ENCODE data around the gene LTBP2.

The LTBP2 gene

DNA sequence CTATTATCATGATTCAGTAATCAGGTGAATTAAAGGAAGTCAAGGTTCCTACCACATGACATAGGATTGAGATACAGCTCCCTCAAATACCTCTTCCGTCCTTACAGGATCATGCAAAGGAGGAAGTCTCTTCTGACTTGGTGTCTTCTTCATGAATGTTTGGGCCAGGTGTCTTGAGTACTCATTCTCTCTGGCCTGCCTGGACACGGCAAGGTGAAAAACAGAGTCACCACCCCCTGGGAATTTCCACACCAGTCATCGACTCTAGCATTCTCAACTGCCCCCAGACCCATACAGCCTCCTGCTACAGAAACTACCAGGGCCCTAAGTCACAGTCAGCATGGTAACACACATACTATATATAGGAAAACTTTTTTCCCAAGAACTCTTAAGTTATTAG lies 44.9 kb upstream of the LTBP2 start:
- H3K27ac ChIP-seq (replicated peaks) = no peak overlapping the region

DNA sequence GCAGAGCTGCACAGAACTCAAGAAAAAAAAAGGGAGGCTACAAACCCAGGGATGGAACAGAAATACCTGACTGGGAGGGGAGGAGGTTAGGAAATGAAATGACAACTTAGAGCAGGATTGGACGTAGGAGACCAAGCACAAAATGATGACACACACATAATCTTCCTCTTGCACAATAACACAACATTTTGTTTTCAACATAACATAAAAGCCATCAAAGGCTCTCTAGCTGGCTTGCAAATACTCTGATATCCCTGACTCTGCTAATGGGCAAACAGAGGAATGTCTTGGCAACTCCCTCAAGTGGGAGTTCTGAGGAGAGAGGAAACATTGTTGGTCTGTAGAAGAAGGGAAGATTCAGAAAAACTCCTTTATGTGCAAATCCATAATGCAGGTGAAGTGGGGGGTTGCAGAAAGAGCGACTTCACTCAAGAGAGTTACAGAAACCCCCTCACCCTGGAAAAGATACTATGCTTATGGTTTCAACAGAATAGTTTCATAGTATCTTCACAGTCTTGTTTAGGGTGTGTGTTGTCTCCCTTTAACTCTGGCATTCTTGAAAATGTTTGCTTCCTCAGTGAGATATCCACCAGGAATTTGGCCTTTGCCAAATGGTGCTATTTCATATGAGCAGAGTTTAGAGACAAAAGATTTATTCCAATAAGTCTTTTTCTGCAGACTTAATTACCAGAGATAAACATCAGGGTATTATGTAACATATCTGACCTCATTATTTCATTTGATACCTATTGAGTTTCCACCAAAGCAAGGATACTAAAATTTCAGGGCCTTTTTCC lies 43.8 kb upstream of the LTBP2 start:
- no peak for DNase-seq (ENCODE audit: low read depth in 1 of 2, low spot score in 1 of 2)
- no peak overlapping the region for H3K27ac ChIP-seq (replicated peaks)

More for the DNA sequence above, 44.9 kb upstream of the LTBP2 start:
- H3K27me3 ChIP-seq (ENCODE audit: insufficient read depth, poor library complexity, severe bottlenecking) = no peaks in the 10 kb centered on the region
- H3K4me3 ChIP-seq (replicated peaks; ENCODE audit: insufficient read depth, low read length) = no peak overlapping the region
- DNase-seq (ENCODE audit: low read depth in 1 of 2, low spot score in 1 of 2) = no peak
- no peak for TF ChIP-seq GABPA (IDR thresholded peaks at IDR 0.05; ENCODE audit: low read depth)
- TF ChIP-seq POLR2AphosphoS5 (IDR thresholded peaks at IDR 0.05; ENCODE audit: low read depth) = no peak
- TF ChIP-seq, protein P1, sequence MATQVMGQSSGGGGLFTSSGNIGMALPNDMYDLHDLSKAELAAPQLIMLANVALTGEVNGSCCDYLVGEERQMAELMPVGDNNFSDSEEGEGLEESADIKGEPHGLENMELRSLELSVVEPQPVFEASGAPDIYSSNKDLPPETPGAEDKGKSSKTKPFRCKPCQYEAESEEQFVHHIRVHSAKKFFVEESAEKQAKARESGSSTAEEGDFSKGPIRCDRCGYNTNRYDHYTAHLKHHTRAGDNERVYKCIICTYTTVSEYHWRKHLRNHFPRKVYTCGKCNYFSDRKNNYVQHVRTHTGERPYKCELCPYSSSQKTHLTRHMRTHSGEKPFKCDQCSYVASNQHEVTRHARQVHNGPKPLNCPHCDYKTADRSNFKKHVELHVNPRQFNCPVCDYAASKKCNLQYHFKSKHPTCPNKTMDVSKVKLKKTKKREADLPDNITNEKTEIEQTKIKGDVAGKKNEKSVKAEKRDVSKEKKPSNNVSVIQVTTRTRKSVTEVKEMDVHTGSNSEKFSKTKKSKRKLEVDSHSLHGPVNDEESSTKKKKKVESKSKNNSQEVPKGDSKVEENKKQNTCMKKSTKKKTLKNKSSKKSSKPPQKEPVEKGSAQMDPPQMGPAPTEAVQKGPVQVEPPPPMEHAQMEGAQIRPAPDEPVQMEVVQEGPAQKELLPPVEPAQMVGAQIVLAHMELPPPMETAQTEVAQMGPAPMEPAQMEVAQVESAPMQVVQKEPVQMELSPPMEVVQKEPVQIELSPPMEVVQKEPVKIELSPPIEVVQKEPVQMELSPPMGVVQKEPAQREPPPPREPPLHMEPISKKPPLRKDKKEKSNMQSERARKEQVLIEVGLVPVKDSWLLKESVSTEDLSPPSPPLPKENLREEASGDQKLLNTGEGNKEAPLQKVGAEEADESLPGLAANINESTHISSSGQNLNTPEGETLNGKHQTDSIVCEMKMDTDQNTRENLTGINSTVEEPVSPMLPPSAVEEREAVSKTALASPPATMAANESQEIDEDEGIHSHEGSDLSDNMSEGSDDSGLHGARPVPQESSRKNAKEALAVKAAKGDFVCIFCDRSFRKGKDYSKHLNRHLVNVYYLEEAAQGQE (IDR thresholded peaks at IDR 0.05; ENCODE audit: insufficient replicate concordance, low read depth) = no peak
- TF ChIP-seq, protein P2, sequence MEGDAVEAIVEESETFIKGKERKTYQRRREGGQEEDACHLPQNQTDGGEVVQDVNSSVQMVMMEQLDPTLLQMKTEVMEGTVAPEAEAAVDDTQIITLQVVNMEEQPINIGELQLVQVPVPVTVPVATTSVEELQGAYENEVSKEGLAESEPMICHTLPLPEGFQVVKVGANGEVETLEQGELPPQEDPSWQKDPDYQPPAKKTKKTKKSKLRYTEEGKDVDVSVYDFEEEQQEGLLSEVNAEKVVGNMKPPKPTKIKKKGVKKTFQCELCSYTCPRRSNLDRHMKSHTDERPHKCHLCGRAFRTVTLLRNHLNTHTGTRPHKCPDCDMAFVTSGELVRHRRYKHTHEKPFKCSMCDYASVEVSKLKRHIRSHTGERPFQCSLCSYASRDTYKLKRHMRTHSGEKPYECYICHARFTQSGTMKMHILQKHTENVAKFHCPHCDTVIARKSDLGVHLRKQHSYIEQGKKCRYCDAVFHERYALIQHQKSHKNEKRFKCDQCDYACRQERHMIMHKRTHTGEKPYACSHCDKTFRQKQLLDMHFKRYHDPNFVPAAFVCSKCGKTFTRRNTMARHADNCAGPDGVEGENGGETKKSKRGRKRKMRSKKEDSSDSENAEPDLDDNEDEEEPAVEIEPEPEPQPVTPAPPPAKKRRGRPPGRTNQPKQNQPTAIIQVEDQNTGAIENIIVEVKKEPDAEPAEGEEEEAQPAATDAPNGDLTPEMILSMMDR (IDR thresholded peaks at IDR 0.05; ENCODE audit: insufficient read depth, low read length) = no peak
- TF ChIP-seq SPI1 (IDR thresholded peaks at IDR 0.05; ENCODE audit: borderline replicate concordance, low read depth) = no peak

DNA sequence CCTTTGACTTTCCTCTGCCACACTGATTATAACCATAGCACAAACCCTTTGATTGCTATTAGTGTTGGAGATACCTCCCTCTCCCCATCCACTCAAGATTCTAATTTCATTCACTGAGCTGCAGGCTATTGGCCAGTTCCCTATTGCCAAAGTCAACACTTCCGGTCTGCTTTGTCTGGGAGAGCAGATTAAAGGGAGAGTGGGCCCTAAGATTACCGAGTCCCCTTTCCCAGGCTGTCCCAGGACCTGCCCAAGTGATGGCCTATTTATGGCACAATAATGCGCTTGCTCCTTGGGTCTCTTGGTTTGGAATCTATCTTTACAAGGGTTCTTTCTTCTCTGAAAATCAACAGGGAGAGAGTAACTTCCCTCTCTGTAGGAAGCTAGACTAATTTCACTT lies 42.9 kb upstream of the LTBP2 start:
- TF ChIP-seq, protein P2 (IDR thresholded peaks at IDR 0.05; ENCODE audit: insufficient read depth, low read length) = no peak
- TF ChIP-seq SPI1 (IDR thresholded peaks at IDR 0.05; ENCODE audit: borderline replicate concordance, low read depth) (no peak), GABPA (IDR thresholded peaks at IDR 0.05; ENCODE audit: low read depth) (no peak), POLR2AphosphoS5 (IDR thresholded peaks at IDR 0.05; ENCODE audit: low read depth) (no peak)
- TF ChIP-seq, protein P1 (IDR thresholded peaks at IDR 0.05; ENCODE audit: insufficient replicate concordance, low read depth) = no peak
- H3K27me3 ChIP-seq (ENCODE audit: insufficient read depth, poor library complexity, severe bottlenecking) = no peaks in the 10 kb centered on the region

More for the DNA sequence above, 43.8 kb upstream of the LTBP2 start:
- TF ChIP-seq SPI1 (IDR thresholded peaks at IDR 0.05; ENCODE audit: borderline replicate concordance, low read depth) = no peak
- TF ChIP-seq POLR2AphosphoS5 (IDR thresholded peaks at IDR 0.05; ENCODE audit: low read depth) = no peak
- TF ChIP-seq, protein P2 (IDR thresholded peaks at IDR 0.05; ENCODE audit: insufficient read depth, low read length) = no peak
- no peak for TF ChIP-seq GABPA (IDR thresholded peaks at IDR 0.05; ENCODE audit: low read depth)
- TF ChIP-seq, protein P1 (IDR thresholded peaks at IDR 0.05; ENCODE audit: insufficient replicate concordance, low read depth) = no peak
- no peaks in the 10 kb centered on the region for H3K27me3 ChIP-seq (ENCODE audit: insufficient read depth, poor library complexity, severe bottlenecking)
- H3K4me3 ChIP-seq (replicated peaks; ENCODE audit: insufficient read depth, low read length) = no peak overlapping the region

More for the DNA sequence above, 42.9 kb upstream of the LTBP2 start:
- Histone ChIP-seq H3K4me3 (replicated peaks; ENCODE audit: insufficient read depth, low read length) (no peak overlapping the region), H3K27ac (replicated peaks) (no peak overlapping the region)
- no peak for DNase-seq (ENCODE audit: low read depth in 1 of 2, low spot score in 1 of 2)
